Measurements from ENCODE around the gene TARBP1. TPM values are rescaled to one million over a fixed set of nuclear protein-coding genes. Genes with fewer than 3 reads are reported as not detected.

Gene TARBP1
- polyA plus RNA-seq, 2 of the 4 experiments (the other 2 are of a cell fraction): 22.4 to 41.1 TPM

GRCh38 chr1:234373064-234373958 is 105.7 kb downstream of the TARBP1 start, which contains the start of gene COA6 (continued):
- peak; percentile 86; the same call in 2 of the 3 replicates for TF ChIP-seq BCL3 (IDR thresholded peaks at IDR 0.05)
- 0 out of 2 replicates have a peak, but pooled peaks have one; percentile 22 for TF ChIP-seq E2F6 (IDR thresholded peaks at IDR 0.05; ENCODE audit: borderline replicate concordance, low read depth)
- TF ChIP-seq TP53 (CRISPR knock-in tag; IDR thresholded peaks at IDR 0.05): no peak
- TF ChIP-seq MYC (IDR thresholded peaks at IDR 0.05; ENCODE audit: borderline replicate concordance, low read length): peak; percentile 69; the same call in 1 of the 2 replicates
- no peak for TF ChIP-seq HOXB13 (CRISPR knock-in tag; IDR thresholded peaks at IDR 0.05; ENCODE audit: low read depth)
- TF ChIP-seq PHF8 (IDR thresholded peaks at IDR 0.05; ENCODE audit: borderline replicate concordance, low read depth): peak; percentile 68
- 0 out of 2 replicates have a peak, but pooled peaks have one; percentile 60 for TF ChIP-seq FOSB (CRISPR knock-in tag; IDR thresholded peaks at IDR 0.05)
- TF ChIP-seq POLR2A (IDR thresholded peaks at IDR 0.05; ENCODE audit: low read length): peak; percentile 91
- TF ChIP-seq MAX (IDR thresholded peaks at IDR 0.05): peak; percentile 91
- 0 out of 2 replicates have a peak, but pooled peaks have one; percentile 19 for TF ChIP-seq BHLHE40 (IDR thresholded peaks at IDR 0.05; ENCODE audit: low read depth, low read length)
- no peak for TF ChIP-seq ELK1 (IDR thresholded peaks at IDR 0.05; ENCODE audit: low read depth, low read length)
- peak; percentile 27; the same call in 2 of the 3 replicates for TF ChIP-seq SMC3 (IDR thresholded peaks at IDR 0.05)
- TF ChIP-seq ESRRA (IDR thresholded peaks at IDR 0.05; ENCODE audit: borderline replicate concordance, low read length): peak; percentile 30; the same call in 1 of the 2 replicates
- TF ChIP-seq HEYL (CRISPR knock-in tag; IDR thresholded peaks at IDR 0.05): no peak
- TF ChIP-seq POLR2AphosphoS2 (conservative IDR thresholded peaks at IDR 0.05; ENCODE audit: low read length): no peak

GRCh38 chr1:234372011-234372757 is 106.8 kb downstream of the TARBP1 start:
- Histone ChIP-seq H3K27ac (peak overlapping the region; percentile 95 to 99), H3K4me1 (peaks cover 38% of the 10 kb centered on the region), H3K9me3 (no peaks in the 10 kb centered on the region), H3K4me3 (peak overlapping the region; percentile 66), H3K4me2 (peak overlapping the region; percentile 88)
- peak in 1 of 2 experiments; percentile 29 for DNase-seq (ENCODE audit: low read depth in 1 of 2, low spot score in 1 of 2)
- 20% methylated on average over 9 of the region's 9 CpGs for WGBS (ENCODE audit: missing lambda C conversion rate)
- ChIA-PET CTCF (interaction anchor here (1.2 to 1.8 kb wide), 2 partner anchors 45 to 46 kb away, joined by 3 to 8 read pairs; no protein-coding TSS in a partner anchor), POLR2A (interaction anchor here (1.3 to 1.6 kb wide), 3 partner anchors 15 to 218 kb away, joined by 3 to 4 read pairs (median 4); no protein-coding TSS in a partner anchor)
- FAIRE-seq: no peak
- no peak for TF ChIP-seq MAX (IDR thresholded peaks at IDR 0.05)
- peak; percentile 54; the same call in 1 of the 2 replicates for TF ChIP-seq HMGXB4 (CRISPR knock-in tag; IDR thresholded peaks at IDR 0.05; ENCODE audit: borderline replicate concordance)
- no peak for TF ChIP-seq FOSL2 (IDR thresholded peaks at IDR 0.05)
- TF ChIP-seq FOSL2 (CRISPR knock-in tag; IDR thresholded peaks at IDR 0.05): 0 out of 2 replicates have a peak, but pooled peaks have one; percentile 3
- no peak for ATAC-seq
